ENCODE measurements around the gene ABCG8.

Gene ABCG8

GRCh38 chr2:43800894-43801293 is 37.9 kb upstream of the ABCG8 start:
- no peak for TF ChIP-seq CTCF (IDR thresholded peaks at IDR 0.05; ENCODE audit: low read depth, low read length)
- no peak overlapping the region for H3K4me3 ChIP-seq (ENCODE audit: low read depth, low read length)

- no peak for TF ChIP-seq CTCF (IDR thresholded peaks at IDR 0.05; ENCODE audit: low read depth, low read length)
- H3K4me3 ChIP-seq (ENCODE audit: low read depth, low read length), result no peak overlapping the region
Observed at GRCh38 chr2:43802135-43802534, 36.6 kb upstream of the ABCG8 start.

DNA sequence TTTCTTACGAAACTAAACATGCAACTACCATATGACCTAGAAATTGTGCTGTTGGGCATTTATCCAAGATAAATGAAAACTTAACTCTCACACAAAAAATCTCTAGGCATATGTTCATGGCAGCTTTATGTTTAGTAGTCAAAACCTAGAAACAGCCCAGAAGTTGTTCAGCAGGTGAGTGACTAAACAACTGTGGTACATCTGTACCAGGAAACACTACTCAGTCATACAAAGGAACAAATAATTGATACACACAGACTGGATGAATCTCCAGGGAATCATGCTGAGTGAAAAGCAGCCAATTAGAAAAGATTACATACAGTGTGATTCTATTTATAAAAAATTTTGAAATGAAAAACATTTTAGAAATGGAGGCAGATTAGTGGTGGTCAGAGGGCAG is 35.7 kb upstream of the ABCG8 start:
- no peak for TF ChIP-seq CTCF (IDR thresholded peaks at IDR 0.05; ENCODE audit: low read depth, low read length)
- H3K4me3 ChIP-seq (ENCODE audit: low read depth, low read length), result no peak overlapping the region

GRCh38 chr2:43806719-43807031 is 32.1 kb upstream of the ABCG8 start:
- no peak for TF ChIP-seq CTCF (IDR thresholded peaks at IDR 0.05; ENCODE audit: low read depth, low read length)
- H3K4me3 ChIP-seq (ENCODE audit: low read depth, low read length), result no peak overlapping the region

DNA sequence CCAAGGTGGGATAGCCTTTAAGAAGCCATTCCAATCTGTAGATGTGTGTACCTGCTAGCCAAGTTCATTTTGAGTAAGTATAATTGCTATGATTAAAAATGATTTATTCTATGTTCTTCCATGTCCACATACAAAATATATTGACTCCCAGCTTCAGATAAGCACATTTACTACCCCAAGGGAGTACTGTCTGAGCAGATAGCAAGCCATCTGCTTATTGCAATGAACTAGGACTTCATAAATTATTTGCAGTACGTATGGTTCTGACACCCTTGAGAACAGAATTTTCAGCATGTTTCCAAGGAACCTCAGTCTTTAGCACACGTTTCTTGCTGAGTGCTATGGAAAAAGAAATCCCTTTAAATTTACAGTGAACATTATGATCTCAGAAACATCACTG is 28.3 kb upstream of the ABCG8 start:
- no peak for TF ChIP-seq CTCF (IDR thresholded peaks at IDR 0.05; ENCODE audit: low read depth, low read length)
- no peak overlapping the region for H3K4me3 ChIP-seq (ENCODE audit: low read depth, low read length)

DNA sequence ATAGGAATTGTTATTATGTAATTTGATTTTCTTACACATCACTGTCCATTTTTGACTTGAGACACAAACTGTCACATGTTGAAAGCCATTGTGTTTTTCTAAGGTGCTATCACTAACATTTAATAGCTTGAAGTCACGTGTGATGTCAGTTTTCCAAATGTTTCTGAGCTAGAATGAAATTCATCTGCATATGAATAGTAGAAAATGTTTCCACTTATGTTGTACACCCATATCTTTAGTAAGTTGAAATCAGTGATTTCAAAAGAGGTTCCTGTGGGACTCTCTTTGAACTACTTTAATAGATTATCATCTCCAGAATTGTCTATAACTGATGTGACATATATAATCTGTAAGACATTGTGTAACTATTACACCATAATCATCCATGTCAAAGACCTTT is 27.9 kb upstream of the ABCG8 start:
- H3K4me3 ChIP-seq (ENCODE audit: low read depth, low read length), result no peak overlapping the region
- no peak for TF ChIP-seq CTCF (IDR thresholded peaks at IDR 0.05; ENCODE audit: low read depth, low read length)

DNA sequence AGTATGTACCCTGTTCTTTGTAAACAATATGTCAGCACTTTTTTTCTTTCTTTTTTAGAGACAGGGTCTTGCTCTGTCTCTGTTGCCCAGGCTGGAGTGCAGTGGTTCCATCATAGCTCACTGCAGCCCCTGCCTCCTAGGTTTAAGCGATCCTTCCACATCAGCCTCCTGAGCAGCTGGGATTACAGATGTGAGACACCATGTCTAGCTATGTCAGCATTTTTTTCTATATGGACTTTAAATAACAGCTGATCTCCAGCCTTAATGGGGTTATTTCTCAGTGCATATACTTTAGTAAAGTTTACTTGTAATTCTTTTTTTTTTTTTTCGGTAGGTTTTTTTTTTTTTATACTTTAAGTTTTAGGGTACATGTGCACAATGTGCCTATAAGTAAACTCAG is 26.8 kb upstream of the ABCG8 start:
- no peak overlapping the region for H3K4me3 ChIP-seq (ENCODE audit: low read depth, low read length)
- no peak for TF ChIP-seq CTCF (IDR thresholded peaks at IDR 0.05; ENCODE audit: low read depth, low read length)
